Stimulated activated CD8-positive, alpha-beta memory T cell treated with anti-CD3 and anti-CD28 coated beads, Interleukin-2, amount 100 ng/mL, for 48 hours (primary cell): Measurements from ENCODE around the gene NUDT4.

Source experiments
- DNase-seq, 2 donors: peaks; one replicate each; pipeline ENCODE4 v3.0.0-alpha.2; 2020; ENCODE audit warnings: low read depth in 2 of 2

Gene NUDT4

GRCh38 chr12:93377252-93378195, at the start of gene NUDT4:
NUDT4 (plus strand) TSS chr12:93377925; CDS start chr12:93378323, 398 bp downstream.
- peak; percentile 96 to 98 for DNase-seq

GRCh38 chr12:93333054-93333453, 44.7 kb upstream of the NUDT4 start:
- DNase-seq: no peak

- DNase-seq: no peak
These were observed 43.9 kb upstream of the NUDT4 start for GRCh38 chr12:93333828-93334227.

GRCh38 chr12:93335603-93336162, 42.0 kb upstream of the NUDT4 start:
- DNase-seq: no peak

GRCh38 chr12:93336291-93336741, 41.4 kb upstream of the NUDT4 start:
- no peak for DNase-seq

- DNase-seq: no peak
These were observed 39.1 kb upstream of the NUDT4 start for GRCh38 chr12:93338598-93338997.

- DNase-seq: no peak
These were observed 38.0 kb upstream of the NUDT4 start for GRCh38 chr12:93339695-93340094.

GRCh38 chr12:93341409-93342049, 36.2 kb upstream of the NUDT4 start:
- no peak for DNase-seq

- DNase-seq: no peak
These were observed 30.5 kb upstream of the NUDT4 start for GRCh38 chr12:93347054-93347785.

GRCh38 chr12:93348575-93349435, 28.9 kb upstream of the NUDT4 start:
- no peak for DNase-seq

GRCh38 chr12:93351726-93352125, 26.0 kb upstream of the NUDT4 start:
- DNase-seq: no peak

GRCh38 chr12:93352321-93352720, 25.4 kb upstream of the NUDT4 start:
- DNase-seq: no peak

GRCh38 chr12:93356214-93356613, 21.5 kb upstream of the NUDT4 start:
- no peak for DNase-seq

- no peak for DNase-seq
These were observed 19.7 kb upstream of the NUDT4 start for GRCh38 chr12:93358058-93358457.

- DNase-seq: no peak
These were observed 18.9 kb upstream of the NUDT4 start for GRCh38 chr12:93358821-93359220.

- DNase-seq: no peak
These were observed 17.0 kb upstream of the NUDT4 start for GRCh38 chr12:93360688-93361087.

- no peak for DNase-seq
These were observed 16.4 kb upstream of the NUDT4 start for GRCh38 chr12:93361151-93361919.

GRCh38 chr12:93363841-93364297, 13.9 kb upstream of the NUDT4 start:
- no peak for DNase-seq

GRCh38 chr12:93365616-93366405, 11.9 kb upstream of the NUDT4 start:
- DNase-seq: no peak
